ENCODE results near the gene TXN2.
"Not testable (repeated sequence)": the region's sequence is repeated elsewhere in the genome, so short reads cannot be mapped to it uniquely, and the experiment has no call there.

Gene TXN2

GRCh38 chr22:36481393-36482168 is at the start of gene TXN2:
Gene TXN2 (minus strand): TSS chr22:36481640. CDS start chr22:36480837, 803 bp downstream.
- DNase-seq, result peak; percentile 97

GRCh38 chr22:36528795-36529751 is 47.6 kb upstream of the TXN2 start, which contains the start of gene EIF3D:
Gene EIF3D (minus strand): TSS chr22:36529166. CDS start chr22:36526121, 3,045 bp downstream.
- DNase-seq, result peak; percentile 100

GRCh38 chr22:36528341-36528740 is 46.9 kb upstream of the TXN2 start:
- no peak for DNase-seq

GRCh38 chr22:36522662-36523061 is 41.2 kb upstream of the TXN2 start:
- no peak for DNase-seq

GRCh38 chr22:36520423-36520822 is 39.0 kb upstream of the TXN2 start:
- no peak for DNase-seq

- not testable (repeated sequence) for DNase-seq
Measured at GRCh38 chr22:36519906-36520305, 38.5 kb upstream of the TXN2 start.

- DNase-seq, result no peak
Measured at GRCh38 chr22:36514766-36515165, 33.3 kb upstream of the TXN2 start.

- no peak for DNase-seq
Measured at GRCh38 chr22:36512991-36513390, 31.6 kb upstream of the TXN2 start.

GRCh38 chr22:36512333-36512732 is 30.9 kb upstream of the TXN2 start:
- no peak for DNase-seq

GRCh38 chr22:36510966-36511881 is 29.8 kb upstream of the TXN2 start:
- DNase-seq, result peak; percentile 34

GRCh38 chr22:36510384-36510783 is 28.9 kb upstream of the TXN2 start:
- DNase-seq, result no peak

- DNase-seq, result no peak
Measured at GRCh38 chr22:36507518-36508010, 26.1 kb upstream of the TXN2 start.

- DNase-seq, result peak; percentile 90
Measured at GRCh38 chr22:36506637-36507517, 25.4 kb upstream of the TXN2 start, which contains the start of gene FOXRED2. Gene FOXRED2 (minus strand): TSS chr22:36507040. CDS start chr22:36506422, 618 bp downstream.

GRCh38 chr22:36505998-36506635 is 24.7 kb upstream of the TXN2 start:
- DNase-seq, result no peak

GRCh38 chr22:36497910-36498665 is 16.6 kb upstream of the TXN2 start:
- no peak for DNase-seq

GRCh38 chr22:36493690-36494110 is 12.3 kb upstream of the TXN2 start:
- DNase-seq, result no peak

GRCh38 chr22:36492109-36492508 is 10.7 kb upstream of the TXN2 start:
- DNase-seq, result no peak

- no peak for DNase-seq
Measured at GRCh38 chr22:36491155-36491554, 9.7 kb upstream of the TXN2 start.

- DNase-seq, result peak; percentile 56
Measured at GRCh38 chr22:36486619-36487384, 5.4 kb upstream of the TXN2 start.

Data from activated CD4-positive, alpha-beta T cell treated with anti-CD3 and anti-CD28 coated beads, Interleukin-2, amount 50 U/mL, for 16 hours (primary cell).